H1 (cell line): ENCODE measurements around the gene ADCY5. TPM values are rescaled to one million over a fixed set of nuclear protein-coding genes. Genes with fewer than 3 reads are reported as not detected.

Experiments
- CTCF ChIA-PET: fragments of 300-600 bp; sonication (Branson Sonifier 250); formaldehyde crosslinking; loops from one replicate; lab custom pipeline; 2021; ENCODE audit not compliant: partially characterized antibody; lab: Charles Lee
- POLR2A ChIA-PET: fragments of 300-600 bp; sonication (Branson Sonifier 250); formaldehyde crosslinking; loops from one replicate; lab custom pipeline; 2021; ENCODE audit warnings: inconsistent platforms; ENCODE audit not compliant: partially characterized antibody; lab: Charles Lee
- DNase-seq, 2 experiments: peaks; one replicate each; pipeline versions ENCODE4 v3.0.0 to v3.0.0-alpha.2; 2010 to 2022; ENCODE audit warnings: low spot score in 2 of 2, low read depth in 1 of 2, mixed read lengths in 1 of 2
- FAIRE-seq: peaks from 2 replicates; lab custom pipeline; 2011; peaks lifted over from hg19 to GRCh38; lab: Jason Lieb, UNC
- H2AFZ ChIP-seq: 2 replicates; pipeline ENCODE4 v1.8.1; 2012; ENCODE audit warnings: low read length, inconsistent platforms
- H2AK5ac ChIP-seq: 2 replicates; pipeline ENCODE4 v1.6.1; 2013; ENCODE audit warnings: low read depth, low read length
- H2BK120ac ChIP-seq: replicated peaks from 2 replicates; pipeline ENCODE3; 2013; ENCODE audit warnings: low read depth, low read length, inconsistent platforms
- H2BK12ac ChIP-seq: 2 replicates; pipeline ENCODE4 v1.6.1; 2013; ENCODE audit warnings: low read depth, low read length
- H2BK15ac ChIP-seq: 2 replicates; pipeline ENCODE4 v1.6.1; 2013; ENCODE audit warnings: low read length
- H2BK20ac ChIP-seq: 2 replicates; pipeline ENCODE4 v1.6.1; 2013; ENCODE audit warnings: low read length
- H2BK5ac ChIP-seq: 2 replicates; pipeline ENCODE4 v1.6.1; 2013; ENCODE audit warnings: low read depth, low read length
- H3K14ac ChIP-seq: 2 replicates; pipeline ENCODE4 v1.6.1; 2013; ENCODE audit warnings: inconsistent platforms; ENCODE audit not compliant: insufficient read length
- H3K18ac ChIP-seq: 2 replicates; pipeline ENCODE4 v1.6.1; 2013; ENCODE audit warnings: low read length; ENCODE audit errors: extremely low read depth
- H3K23ac ChIP-seq: 2 replicates; pipeline ENCODE4 v1.6.1; 2013; ENCODE audit warnings: inconsistent platforms; ENCODE audit not compliant: insufficient read length
- H3K23me2 ChIP-seq: 2 replicates; pipeline ENCODE4 v1.6.1; 2013; ENCODE audit warnings: low read depth, low read length
- H3K27ac ChIP-seq: 2 replicates; pipeline ENCODE4 v1.6.1; 2011; ENCODE audit warnings: low read depth, low read length, inconsistent platforms
- H3K27me3 ChIP-seq, 4 experiments: replicated peaks in 1 of 4; 1 replicate in 1 of 4; 2 replicates in 3 of 4; pipeline versions ENCODE4 v1.6.1 to v1.8.1; 2011 to 2013; ENCODE audit warnings: low read length in 3 of 4, mild to moderate bottlenecking in 3 of 4, inconsistent platforms in 2 of 4, mixed read lengths in 2 of 4, moderate library complexity in 1 of 4; ENCODE audit not compliant: control insufficient read depth in 3 of 4, insufficient read depth in 3 of 4; ENCODE audit errors: extremely low read depth in 1 of 4
- H3K36me3 ChIP-seq, 4 experiments: 2 replicates each; pipeline versions ENCODE4 v1.6.1 to v1.8.1; 2011 to 2013; ENCODE audit warnings: mild to moderate bottlenecking in 4 of 4, low read length in 3 of 4, moderate library complexity in 2 of 4, control low read depth in 1 of 4, inconsistent platforms in 1 of 4; ENCODE audit not compliant: insufficient read depth in 4 of 4, control insufficient read depth in 2 of 4
- H3K4ac ChIP-seq: replicated peaks from 2 replicates; pipeline ENCODE3; 2013; ENCODE audit warnings: low read length, low read depth, mixed read lengths, inconsistent platforms; ENCODE audit not compliant: insufficient read length
- H3K4me1 ChIP-seq, 4 experiments: replicated peaks in 1 of 4; 1 replicate in 1 of 4; 2 replicates in 3 of 4; pipeline versions ENCODE4 v1.6.1 to v1.8.1; 2011 to 2013; ENCODE audit warnings: low read length in 3 of 4, inconsistent platforms in 2 of 4, mixed read lengths in 1 of 4; ENCODE audit not compliant: insufficient read depth in 4 of 4, control insufficient read depth in 3 of 4
- H3K4me2 ChIP-seq, 2 experiments: 2 replicates each; pipeline versions ENCODE4 v1.6.1 to v1.8.1; 2011 to 2013; ENCODE audit warnings: low read depth in 2 of 2, low read length in 2 of 2, control low read depth in 1 of 2, inconsistent platforms in 1 of 2, mild to moderate bottlenecking in 1 of 2; ENCODE audit not compliant: insufficient read depth in 1 of 2
- H3K4me3 ChIP-seq, 4 experiments: fragments of 200-600, 300-600 bp in 1 of 4; sonication (generic), shearing (Covaris generic), sonication (Bioruptor Twin) in 1 of 4; 2 replicates each; pipeline versions ENCODE4 v1.5.1 to v1.8.1; 2011 to 2016; ENCODE audit warnings: low read length in 4 of 4, low read depth in 3 of 4, control low read depth in 2 of 4, inconsistent platforms in 2 of 4, mild to moderate bottlenecking in 2 of 4, mixed read lengths in 1 of 4, moderate library complexity in 1 of 4; ENCODE audit not compliant: insufficient read depth in 2 of 4; ENCODE audit errors: extremely low read depth in 1 of 4
- H3K56ac ChIP-seq: replicated peaks from 2 replicates; pipeline ENCODE3; 2013; ENCODE audit warnings: low read depth, mild to moderate bottlenecking, mixed read lengths, low read length, inconsistent platforms; ENCODE audit not compliant: insufficient read length
- H3K79me1 ChIP-seq: 2 replicates; pipeline ENCODE4 v1.6.1; 2013; ENCODE audit warnings: low read depth, low read length, control low read depth
- H3K79me2 ChIP-seq, 2 experiments: 2 replicates each; pipeline versions ENCODE4 v1.6.1 to v1.8.1; 2012 to 2013; ENCODE audit warnings: low read length in 2 of 2, mild to moderate bottlenecking in 2 of 2, inconsistent platforms in 1 of 2; ENCODE audit not compliant: insufficient read depth in 2 of 2, control insufficient read depth in 1 of 2
- H3K9ac ChIP-seq, 4 experiments: replicated peaks in 1 of 4; 1 replicate in 1 of 4; 2 replicates in 3 of 4; pipeline versions ENCODE4 v1.6.1 to v1.8.1; 2011 to 2013; ENCODE audit warnings: low read depth in 3 of 4, low read length in 3 of 4, control low read depth in 2 of 4, mild to moderate bottlenecking in 2 of 4, moderate library complexity in 2 of 4, inconsistent platforms in 1 of 4; ENCODE audit errors: extremely low read depth in 1 of 4
- H3K9me3 ChIP-seq, 2 experiments: 2 replicates each; pipeline versions ENCODE4 v1.6.1 to v1.8.1; 2012 to 2013; ENCODE audit warnings: mild to moderate bottlenecking in 2 of 2, moderate library complexity in 2 of 2, control low read depth in 1 of 2, inconsistent platforms in 1 of 2, low read depth in 1 of 2, low read length in 1 of 2, mixed read lengths in 1 of 2; ENCODE audit not compliant: insufficient read depth in 2 of 2
- H4K20me1 ChIP-seq, 2 experiments: replicated peaks in 1 of 2; 2 replicates each; pipeline versions ENCODE3 to v1.8.1; 2011 to 2013; ENCODE audit warnings: inconsistent platforms in 2 of 2, low read length in 2 of 2, mild to moderate bottlenecking in 1 of 2; ENCODE audit not compliant: insufficient read depth in 2 of 2, control insufficient read depth in 1 of 2
- H4K5ac ChIP-seq: 2 replicates; pipeline ENCODE4 v1.6.1; 2013; ENCODE audit warnings: low read length, low read depth, mixed read lengths, inconsistent platforms; ENCODE audit not compliant: insufficient read length
- H4K8ac ChIP-seq: 2 replicates; pipeline ENCODE4 v1.8.0; 2013; ENCODE audit warnings: mild to moderate bottlenecking, moderate library complexity, low read length, inconsistent platforms; ENCODE audit not compliant: insufficient read depth; ENCODE audit errors: extremely low read depth
- H4K91ac ChIP-seq: replicated peaks from 2 replicates; pipeline ENCODE3; 2013; ENCODE audit warnings: low read length, mixed read lengths, inconsistent platforms; ENCODE audit not compliant: insufficient read length
- ATF3 ChIP-seq: IDR thresholded peaks from 2 replicates; pipeline ENCODE4 v1.6.1; 2011; ENCODE audit warnings: low read depth, mild to moderate bottlenecking, low read length; ENCODE audit not compliant: insufficient read depth
- GTF2F1 ChIP-seq: IDR thresholded peaks from 2 replicates; pipeline ENCODE4 v1.6.1; 2012; ENCODE audit warnings: low read depth, low read length, improper control_type of control experiment, borderline replicate concordance
- HDAC2 ChIP-seq, 2 experiments: fragments of 300-600 bp in 1 of 2; sonication (generic) in 1 of 2; IDR thresholded peaks; 2 replicates each; pipeline ENCODE4 v1.6.1; 2011 to 2012; ENCODE audit warnings: low read depth in 2 of 2, low read length in 2 of 2, mild to moderate bottlenecking in 2 of 2, moderate library complexity in 2 of 2, borderline replicate concordance in 1 of 2, inconsistent platforms in 1 of 2
- JUND ChIP-seq: IDR thresholded peaks from 2 replicates; pipeline ENCODE4 v1.6.1; 2011; ENCODE audit warnings: mild to moderate bottlenecking, improper control_type of control experiment, low read length
- KDM1A ChIP-seq: fragments of 200-600, 300-600 bp; sonication (generic); IDR thresholded peaks from 2 replicates; pipeline ENCODE4 v1.7.1; 2016; ENCODE audit warnings: mild to moderate bottlenecking, low read length, borderline replicate concordance
- RAD21 ChIP-seq, 2 experiments: IDR thresholded peaks in 1 of 2; conservative IDR thresholded peaks in 1 of 2; 2 replicates each; pipeline ENCODE4 v1.6.1; 2011; ENCODE audit warnings: low read depth in 2 of 2, low read length in 2 of 2, improper control_type of control experiment in 1 of 2, inconsistent platforms in 1 of 2, mild to moderate bottlenecking in 1 of 2, moderate library complexity in 1 of 2
- TAF7 ChIP-seq: optimal IDR thresholded peaks from 2 replicates; pipeline ENCODE3; 2011; ENCODE audit warnings: low read depth, mild to moderate bottlenecking, inconsistent platforms, low read length, moderate library complexity, borderline replicate concordance
- WGBS, 2 experiments: shearing (Covaris generic) in 1 of 2; methylation state at CpG; one replicate each; pipeline versions ENCODE4 v1.1.6 to v1.1.7; 2013 to 2015; ENCODE audit warnings: low lambda C conversion rate in 2 of 2, mixed read lengths in 2 of 2, inconsistent platforms in 1 of 2, low coverage in 1 of 2, missing lambda C conversion rate in 1 of 2; ENCODE audit not compliant: insufficient replicate concordance in 2 of 2, insufficient coverage in 1 of 2, insufficient read length in 1 of 2; ENCODE audit errors: extremely low coverage in 1 of 2, missing lambda C conversion rate in 1 of 2; 5-methylcytosine and 5-hydroxymethylcytosine counted together
- polyA plus RNA-seq, 7 experiments: library from polyadenylated mRNA; depleted of rRNA in 3 of 7; stranded (reverse) in 5 of 7; unstranded in 2 of 7; fragments of >200 nt in 5 of 7; fragments of 200-250 nt in 2 of 7; gene quantifications; 1 replicate in 5 of 7; 2 replicates in 1 of 7; 4 replicates in 1 of 7; pipeline versions ENCODE4 v1.2.1 to v1.2.3, GENCODE V29; 2011 to 2013; ENCODE audit warnings: missing spikeins in 2 of 7, mixed read lengths in 2 of 7
- total RNA-seq: library from RNA; stranded (reverse); fragmentation: NEBNext Ultra II Directional; extraction: Animal tissue kit (Norgen Biotek cat#: 25700); gene quantifications from 2 replicates; pipeline ENCODE4 v1.2.1, GENCODE V29; 2021

ADCY5 gene
- total and polyA plus RNA-seq, 2 of the 8 experiments (the other 6 are each of a cell fraction or from before 2014, with no cell fraction given) = 18.9 to 40.8 TPM

- WGBS, 2 experiments = 81% methylated on average over 4 of the region's 4 CpGs; no CpG with 5 or more reads in 1 of the 2 experiments
- no peak for FAIRE-seq
- H3K4me1 ChIP-seq = no peaks in the 10 kb centered on the region; a peak in 1 of 7 replicates
Observed at GRCh38 chr3:123392871-123393620, 55.8 kb downstream of the ADCY5 start.

More at GRCh38 chr3:123392871-123393620, 55.8 kb downstream of the ADCY5 start:
- Histone ChIP-seq H3K9ac (no peak overlapping the region), H2BK120ac (no peak overlapping the region), H3K9me3 (no peaks in the 10 kb centered on the region), H2BK12ac (no peak overlapping the region), H3K4me3 (no peak overlapping the region), H3K36me3 (no peaks in the 10 kb centered on the region), H3K27me3 (no peaks in the 10 kb centered on the region), H3K23me2 (no peaks in the 10 kb centered on the region), H3K23ac (no peak overlapping the region), H4K91ac (no peak overlapping the region), H2AK5ac (no peak overlapping the region), H3K79me2 (no peaks in the 10 kb centered on the region), H3K56ac (no peak overlapping the region), H3K14ac (no peak overlapping the region)
- TF ChIP-seq RAD21 (IDR thresholded peaks at IDR 0.05 in 1 of 2, conservative IDR thresholded peaks at IDR 0.05 in 1 of 2; ENCODE audit: low read depth in 2 of 2, low read length in 2 of 2) = no peak
- TF ChIP-seq TAF7 = no peak
- no peak for TF ChIP-seq HDAC2 (IDR thresholded peaks at IDR 0.05; ENCODE audit: borderline replicate concordance in 1 of 2, low read depth in 2 of 2, low read length in 2 of 2)
- TF ChIP-seq ATF3 = no peak
- no peak for TF ChIP-seq KDM1A
- TF ChIP-seq GTF2F1 = no peak
- TF ChIP-seq JUND = no peak
- TF ChIP-seq, all 59 proteins: peak for 0
- no peak overlapping the region for H3K4me2 ChIP-seq
- ChIA-PET CTCF (interaction anchor here (0.7 to 11.1 kb wide), 3 partner anchors 18 to 29 kb away, joined by 4 to 63 read pairs (median 4); no protein-coding TSS in a partner anchor), POLR2A (no interaction called here)
- H3K18ac ChIP-seq = no peak overlapping the region
- H4K20me1 ChIP-seq = no peaks in the 10 kb centered on the region
- H2BK15ac ChIP-seq = no peak overlapping the region
- no peak overlapping the region for H4K8ac ChIP-seq
- H3K27ac ChIP-seq = no peak overlapping the region
- H2BK20ac ChIP-seq = no peak overlapping the region
- H2BK5ac ChIP-seq = no peak overlapping the region
- no peak overlapping the region for H3K4ac ChIP-seq
- no peak overlapping the region for H4K5ac ChIP-seq
- H2AFZ ChIP-seq = no peak overlapping the region
- no peak for DNase-seq
- H3K79me1 ChIP-seq = no peaks in the 10 kb centered on the region
